Measurements from ENCODE around the gene CELA3A. TPM values are rescaled to one million over a fixed set of nuclear protein-coding genes. Genes with fewer than 3 reads are reported as not detected.

The CELA3A gene
- total and polyA plus RNA-seq, 10 of the 15 experiments (the other 5 are each of a cell fraction or from before 2014, with no cell fraction given) = 7.6 TPM; not detected in 9

- TF ChIP-seq CUX1 (IDR thresholded peaks at IDR 0.05; ENCODE audit: insufficient replicate concordance, low read depth, low read length) = no peak
- TF ChIP-seq ZBTB40 (IDR thresholded peaks at IDR 0.05; ENCODE audit: borderline replicate concordance) = peak; percentile 46; the same call in 1 of the 2 replicates
- peak; percentile 95 for TF ChIP-seq RUNX3 (IDR thresholded peaks at IDR 0.05; ENCODE audit: low read length)
- peak; percentile 95 for TF ChIP-seq DPF2 (IDR thresholded peaks at IDR 0.05)
- TF ChIP-seq BCL3 (IDR thresholded peaks at IDR 0.05; ENCODE audit: borderline replicate concordance, insufficient read depth, low read depth, low read length, poor library complexity, severe bottlenecking) = peak; percentile 59
- TF ChIP-seq ZZZ3 (IDR thresholded peaks at IDR 0.05; ENCODE audit: control insufficient read depth, insufficient read length, low read depth) = no peak
- peak; percentile 44 to 54 (median 48); a peak in 5 of 6 replicates for TF ChIP-seq CTCF (IDR thresholded peaks at IDR 0.05 in 2 of 3, conservative IDR thresholded peaks at IDR 0.05 in 1 of 3; ENCODE audit: control insufficient read depth in 2 of 3, extremely low read depth in 1 of 3, insufficient read depth in 1 of 3, low read depth in 3 of 3, low read length in 3 of 3)
- peak; percentile 62 for TF ChIP-seq POLR2A (IDR thresholded peaks at IDR 0.05; ENCODE audit: low read depth, low read length)
- no peak for TF ChIP-seq TBL1XR1 (IDR thresholded peaks at IDR 0.05; ENCODE audit: low read depth, low read length)
- no peak for TF ChIP-seq ZSCAN29 (IDR thresholded peaks at IDR 0.05)
- no peak for TF ChIP-seq USF1 (IDR thresholded peaks at IDR 0.05; ENCODE audit: borderline replicate concordance, extremely low read length, insufficient read depth, low read depth, low read length)
- no peak for TF ChIP-seq SUPT20H (IDR thresholded peaks at IDR 0.05; ENCODE audit: borderline replicate concordance, control insufficient read depth, low read depth, low read length)
- no peak for TF ChIP-seq HDAC2 (IDR thresholded peaks at IDR 0.05)
- TF ChIP-seq FOXK2 (IDR thresholded peaks at IDR 0.05) = no peak
These were observed 17.4 kb downstream of the CELA3A start (continued) for GRCh38 chr1:22018583-22019559.

Data from GM12878 (cell line).